H9 (cell line): ENCODE measurements around the gene UBE2E1. TPM values are rescaled to one million over a fixed set of nuclear protein-coding genes. Genes with fewer than 3 reads are reported as not detected.

Source experiments
- DNase-seq: peaks from one replicate; pipeline ENCODE4 v3.0.0-alpha.2; 2017
- H2AFZ ChIP-seq: one replicate; pipeline ENCODE4 v1.6.1; 2013; ENCODE audit warnings: mild to moderate bottlenecking, low read length, control low read depth, moderate library complexity
- H2AK5ac ChIP-seq: 2 replicates; pipeline ENCODE4 v1.6.1; 2013; ENCODE audit warnings: low read length, control low read depth, mixed read lengths; ENCODE audit not compliant: insufficient read length
- H2BK120ac ChIP-seq: one replicate; pipeline ENCODE4 v1.6.1; 2013; ENCODE audit warnings: low read depth, mild to moderate bottlenecking, low read length, control low read depth, inconsistent platforms; ENCODE audit not compliant: poor library complexity, severe bottlenecking
- H2BK12ac ChIP-seq: 2 replicates; pipeline ENCODE4 v1.6.1; 2013; ENCODE audit warnings: low read length, control low read depth, mixed read lengths, low read depth; ENCODE audit not compliant: insufficient read length
- H2BK15ac ChIP-seq: 2 replicates; pipeline ENCODE4 v1.6.1; 2013; ENCODE audit warnings: low read depth, low read length, control low read depth
- H2BK20ac ChIP-seq: one replicate; pipeline ENCODE4 v1.6.1; 2013; ENCODE audit warnings: low read depth, mild to moderate bottlenecking, low read length, control low read depth, inconsistent platforms; ENCODE audit not compliant: poor library complexity, severe bottlenecking
- H2BK5ac ChIP-seq: 2 replicates; pipeline ENCODE4 v1.6.1; 2013; ENCODE audit warnings: low read length, control low read depth, mixed read lengths; ENCODE audit not compliant: insufficient read length
- H3K14ac ChIP-seq: 2 replicates; pipeline ENCODE4 v1.6.1; 2013; ENCODE audit warnings: low read length, control low read depth; ENCODE audit not compliant: insufficient read depth
- H3K18ac ChIP-seq: 2 replicates; pipeline ENCODE4 v1.6.1; 2013; ENCODE audit warnings: low read depth, mild to moderate bottlenecking, mixed read lengths, low read length, control low read depth; ENCODE audit not compliant: insufficient read length
- H3K23ac ChIP-seq: 2 replicates; pipeline ENCODE4 v1.6.1; 2013; ENCODE audit warnings: low read length, control low read depth, mixed read lengths, low read depth; ENCODE audit not compliant: insufficient read length
- H3K23me2 ChIP-seq: 2 replicates; pipeline ENCODE4 v1.6.1; 2013; ENCODE audit warnings: low read depth, mild to moderate bottlenecking, mixed read lengths, low read length, control low read depth; ENCODE audit not compliant: insufficient read length, poor library complexity, severe bottlenecking
- H3K27ac ChIP-seq: 2 replicates; pipeline ENCODE4 v1.5.1; 2013; ENCODE audit warnings: low read length, control low read depth, mixed read lengths, low read depth; ENCODE audit not compliant: insufficient read length
- H3K27me3 ChIP-seq: 2 replicates; pipeline ENCODE4 v1.6.1; 2013; ENCODE audit warnings: low read length, control low read depth, inconsistent platforms; ENCODE audit not compliant: insufficient read depth
- H3K4ac ChIP-seq: 2 replicates; pipeline ENCODE4 v1.6.1; 2013; ENCODE audit warnings: low read depth, mild to moderate bottlenecking, control low read depth, inconsistent platforms, low read length, moderate library complexity
- H3K4me1 ChIP-seq: 2 replicates; pipeline ENCODE4 v1.6.1; 2013; ENCODE audit warnings: low read length, control low read depth, inconsistent platforms; ENCODE audit not compliant: insufficient read depth
- H3K4me2 ChIP-seq: 2 replicates; pipeline ENCODE4 v1.6.1; 2013; ENCODE audit warnings: low read length, control low read depth, mixed read lengths; ENCODE audit not compliant: insufficient read length, insufficient read depth
- H3K56ac ChIP-seq: 2 replicates; pipeline ENCODE4 v1.6.1; 2013; ENCODE audit warnings: low read depth, mild to moderate bottlenecking, mixed read lengths, low read length, control low read depth; ENCODE audit not compliant: insufficient read length
- H3K79me1 ChIP-seq: 2 replicates; pipeline ENCODE4 v1.6.1; 2013; ENCODE audit warnings: low read depth, mild to moderate bottlenecking, moderate library complexity, low read length, control low read depth, inconsistent platforms; ENCODE audit not compliant: insufficient read depth, poor library complexity, severe bottlenecking
- H3K79me2 ChIP-seq: 2 replicates; pipeline ENCODE4 v1.6.1; 2013; ENCODE audit warnings: low read length, control low read depth, inconsistent platforms; ENCODE audit not compliant: insufficient read depth
- H3K9ac ChIP-seq: 2 replicates; pipeline ENCODE4 v1.6.1; 2013; ENCODE audit warnings: low read length, control low read depth, mixed read lengths; ENCODE audit not compliant: insufficient read length; ENCODE audit errors: extremely low read depth
- H3K9me3 ChIP-seq: one replicate; pipeline ENCODE4 v1.6.1; 2013; ENCODE audit warnings: low read depth, low read length, inconsistent platforms; ENCODE audit not compliant: control insufficient read depth
- H3T11ph ChIP-seq: one replicate; pipeline ENCODE4 v1.6.1; 2013; ENCODE audit warnings: mild to moderate bottlenecking, low read length, control low read depth, inconsistent platforms
- H4K20me1 ChIP-seq: one replicate; pipeline ENCODE4 v1.6.1; 2013; ENCODE audit not compliant: control insufficient read depth, insufficient read length, insufficient read depth
- H4K5ac ChIP-seq: 2 replicates; pipeline ENCODE4 v1.6.1; 2013; ENCODE audit warnings: low read depth, mild to moderate bottlenecking, mixed read lengths, low read length, control low read depth; ENCODE audit not compliant: insufficient read length
- H4K8ac ChIP-seq: replicated peaks from 2 replicates; pipeline ENCODE4 v1.6.1; 2013; ENCODE audit warnings: low read length, control low read depth, mixed read lengths, low read depth; ENCODE audit not compliant: insufficient read length
- H4K91ac ChIP-seq: 2 replicates; pipeline ENCODE4 v1.6.1; 2013; ENCODE audit warnings: low read depth, mild to moderate bottlenecking, moderate library complexity, mixed read lengths, low read length, control low read depth; ENCODE audit not compliant: insufficient read length
- H3K27ac Mint-ChIP-seq, 3 experiments: 2 replicates in 2 of 3; 3 replicates in 1 of 3; pipeline ENCODE4 v1.8.0; 2020 to 2021; ENCODE audit warnings: mixed read lengths in 3 of 3, mild to moderate bottlenecking in 1 of 3, moderate library complexity in 1 of 3
- H3K27me3 Mint-ChIP-seq: 2 replicates; pipeline ENCODE4 v1.8.0; 2021; ENCODE audit warnings: low read depth, mild to moderate bottlenecking, moderate library complexity, mixed read lengths
- H3K36me3 Mint-ChIP-seq, 3 experiments: 2 replicates in 2 of 3; 3 replicates in 1 of 3; pipeline ENCODE4 v1.8.0; 2020 to 2021; ENCODE audit warnings: low read depth in 3 of 3, mixed read lengths in 3 of 3; ENCODE audit not compliant: insufficient read depth in 1 of 3
- H3K4me1 Mint-ChIP-seq, 2 experiments: 2 replicates each; pipeline ENCODE4 v1.8.0; 2020; ENCODE audit warnings: mixed read lengths in 2 of 2
- H3K4me3 Mint-ChIP-seq, 2 experiments: 2 replicates in 1 of 2; 3 replicates in 1 of 2; pipeline ENCODE4 v1.8.0; 2020 to 2021; ENCODE audit warnings: mild to moderate bottlenecking in 2 of 2, mixed read lengths in 2 of 2, moderate library complexity in 1 of 2
- H3K9me3 Mint-ChIP-seq, 2 experiments: 2 replicates in 1 of 2; 3 replicates in 1 of 2; pipeline ENCODE4 v1.8.0; 2020; ENCODE audit warnings: mild to moderate bottlenecking in 2 of 2, mixed read lengths in 2 of 2, moderate library complexity in 1 of 2
- CTCF ChIP-seq: fragments of 200-600 bp; sonication (generic); conservative IDR thresholded peaks from 3 replicates; pipeline ENCODE4 v1.8.0; 2021; ENCODE audit warnings: antibody characterized with exemption, mild to moderate bottlenecking
- WGBS: extraction: QIAGEN DNeasy Blood & Tissue Kit; methylation state at CpG from one replicate; pipeline ENCODE4 v1.1.7; 2013; ENCODE audit warnings: missing lambda C conversion rate, low lambda C conversion rate, mixed read lengths; ENCODE audit not compliant: insufficient read length; ENCODE audit errors: extremely low coverage; 5-methylcytosine and 5-hydroxymethylcytosine counted together
- total RNA-seq: library from RNA; stranded (reverse); gene quantifications from 2 replicates; pipeline ENCODE4 v1.2.1, GENCODE V29; 2021

Gene UBE2E1
- total RNA-seq, 1 experiment from 2014 or later = 142 TPM

DNA sequence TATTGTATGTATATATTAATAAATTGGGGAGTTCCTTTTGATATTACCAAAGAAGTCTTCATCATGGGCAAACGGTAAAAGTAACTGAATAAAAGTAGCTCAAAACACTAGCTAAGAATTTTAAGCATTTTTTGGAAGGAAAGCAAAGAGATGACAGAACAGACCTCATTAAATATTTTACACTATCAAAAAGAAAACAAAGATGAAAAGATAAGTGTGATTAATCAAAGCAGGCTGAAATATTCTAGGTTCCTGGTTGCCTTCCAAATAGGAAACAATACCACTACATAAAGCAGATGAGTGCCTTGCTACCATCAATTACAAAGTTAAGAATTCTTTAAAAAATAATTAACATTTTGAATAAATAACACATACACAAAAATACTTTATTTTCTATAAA lies 107.4 kb downstream of the UBE2E1 start:
- no peak overlapping the region for H3K9ac ChIP-seq
- H3K14ac ChIP-seq = no peak overlapping the region

More for the DNA sequence above, 107.4 kb downstream of the UBE2E1 start:
- no peaks in the 10 kb centered on the region for H3K27me3 ChIP-seq
- no peaks in the 10 kb centered on the region for H4K20me1 ChIP-seq
- no peak overlapping the region for H3K4ac ChIP-seq
- peaks cover 6% of the 10 kb centered on the region for H3K23me2 ChIP-seq
- no peaks in the 10 kb centered on the region for H3K9me3 Mint-ChIP-seq
- no peak overlapping the region for H2AK5ac ChIP-seq
- no peak overlapping the region for H3K27ac ChIP-seq
- no peak overlapping the region for H2BK12ac ChIP-seq
- no peak for TF ChIP-seq CTCF
- no CpG with 5 or more reads among the region's 1 CpG for WGBS
- H2AFZ ChIP-seq = no peak overlapping the region
- H3K79me1 ChIP-seq = peaks cover 3% of the 10 kb centered on the region
- peaks cover 20% of the 10 kb centered on the region in 2 experiments for H3K4me1 Mint-ChIP-seq
- H3K27ac Mint-ChIP-seq = no peak overlapping the region
- no peak overlapping the region for H2BK120ac ChIP-seq
- no peak for DNase-seq
- no peak overlapping the region for H3K56ac ChIP-seq
- H3K18ac ChIP-seq = no peak overlapping the region
- peaks cover 15% of the 10 kb centered on the region; the same call in 1 of the 2 replicates for H3K79me2 ChIP-seq
- no peak overlapping the region for H2BK15ac ChIP-seq
- no peak overlapping the region for H4K8ac ChIP-seq
- no peak overlapping the region for H4K5ac ChIP-seq
- no peak overlapping the region for H2BK5ac ChIP-seq
- H3K4me3 Mint-ChIP-seq = no peak overlapping the region
- no peak overlapping the region for H3T11ph ChIP-seq
- H2BK20ac ChIP-seq = no peak overlapping the region
- H3K36me3 Mint-ChIP-seq = peaks cover 16 to 34% (median 28%) of the 10 kb centered on the region in 3 experiments
- H3K4me2 ChIP-seq = no peak overlapping the region
- H4K91ac ChIP-seq = no peak overlapping the region
- H3K9me3 ChIP-seq = no peaks in the 10 kb centered on the region
- H3K4me1 ChIP-seq = no peaks in the 10 kb centered on the region; the same call in 1 of the 2 replicates
- H3K23ac ChIP-seq = no peak overlapping the region
- no peaks in the 10 kb centered on the region; the same call in 1 of the 2 replicates for H3K27me3 Mint-ChIP-seq
